Ishikawa (cell line): Measurements from ENCODE around the gene IL17C.

ENCODE experiments used
- CEBPB ChIP-seq: IDR thresholded peaks from 2 replicates; pipeline ENCODE4 v1.6.1; 2012
- CREB1 ChIP-seq: IDR thresholded peaks from 2 replicates; pipeline ENCODE4 v1.6.1; 2012; ENCODE audit warnings: low read depth
- EGR1 ChIP-seq: IDR thresholded peaks from 2 replicates; pipeline ENCODE4 v1.6.1; 2012
- EP300 ChIP-seq: IDR thresholded peaks from 2 replicates; pipeline ENCODE4 v1.6.1; 2012; ENCODE audit warnings: borderline replicate concordance
- FOXM1 ChIP-seq: IDR thresholded peaks from 2 replicates; pipeline ENCODE4 v1.6.1; 2012; ENCODE audit warnings: low read depth, borderline replicate concordance
- NFIC ChIP-seq: IDR thresholded peaks from 2 replicates; pipeline ENCODE4 v1.6.1; 2012
- RAD21 ChIP-seq: IDR thresholded peaks from 2 replicates; pipeline ENCODE4 v1.6.1; 2012; ENCODE audit warnings: low read depth
- TAF1 ChIP-seq: IDR thresholded peaks from 2 replicates; pipeline ENCODE4 v1.6.1; 2012; ENCODE audit warnings: low read depth, mild to moderate bottlenecking
- TCF12 ChIP-seq: IDR thresholded peaks from 2 replicates; pipeline ENCODE4 v1.6.1; 2012; ENCODE audit warnings: low read depth
- TEAD4 ChIP-seq: IDR thresholded peaks from 2 replicates; pipeline ENCODE4 v1.6.1; 2012
- YY1 ChIP-seq: IDR thresholded peaks from 2 replicates; pipeline ENCODE4 v1.6.1; 2012; ENCODE audit warnings: low read depth
- ZBTB7A ChIP-seq: IDR thresholded peaks from 2 replicates; pipeline ENCODE4 v1.6.1; 2012; ENCODE audit warnings: low read depth
- TF ChIP-seq, protein P1 (sequence below): IDR thresholded peaks from 2 replicates; pipeline ENCODE4 v1.6.1; 2012; ENCODE audit warnings: low read depth, mild to moderate bottlenecking
- TF ChIP-seq, protein P2 (sequence below): IDR thresholded peaks from 2 replicates; pipeline ENCODE4 v1.6.1; 2012
- TF ChIP-seq, protein P3 (sequence below): IDR thresholded peaks from 2 replicates; pipeline ENCODE4 v1.6.1; 2012

Gene IL17C

DNA sequence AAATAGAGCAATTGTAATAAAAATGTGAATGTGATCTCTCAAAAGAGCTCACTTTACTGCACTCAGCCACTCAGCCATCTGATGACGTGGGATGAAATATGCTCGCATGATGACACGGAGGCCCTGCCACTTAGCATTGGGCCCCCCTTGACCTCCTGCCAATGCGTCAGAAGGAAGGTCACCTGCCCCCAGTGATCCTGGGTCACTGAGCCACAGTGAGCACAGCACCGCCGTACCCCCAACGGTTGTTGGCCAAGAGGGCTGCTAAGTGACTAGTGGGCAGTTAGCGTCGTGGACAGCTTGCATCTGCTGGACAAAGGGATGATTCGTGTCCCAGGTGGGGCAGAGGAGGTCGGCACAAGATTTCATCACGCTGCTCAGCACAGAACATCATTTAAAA lies 45.3 kb upstream of the IL17C start:
- TF ChIP-seq YY1 = no peak
- no peak for TF ChIP-seq EP300
- no peak for TF ChIP-seq FOXM1
- TF ChIP-seq CREB1 = no peak

DNA sequence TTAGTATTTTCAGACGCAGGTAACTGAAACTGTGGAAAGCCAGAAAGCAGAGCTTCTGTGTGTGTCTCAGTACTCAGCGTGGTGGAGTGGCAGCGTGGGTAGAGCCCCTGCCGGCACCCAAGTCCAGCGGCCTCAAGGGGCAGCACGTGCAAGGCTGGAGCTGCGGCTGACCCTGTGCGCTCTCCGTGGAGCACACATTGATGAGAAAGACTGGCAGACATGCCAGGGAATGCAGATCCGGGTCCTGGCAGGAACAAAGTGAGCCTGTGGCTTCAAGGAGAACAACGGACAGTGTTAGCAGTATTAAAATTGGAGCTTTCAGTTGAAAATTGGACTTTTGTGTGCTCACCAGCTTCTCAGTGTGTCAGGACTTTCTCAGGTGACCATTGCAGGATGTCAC lies 44.9 kb upstream of the IL17C start:
- TF ChIP-seq, protein P1, sequence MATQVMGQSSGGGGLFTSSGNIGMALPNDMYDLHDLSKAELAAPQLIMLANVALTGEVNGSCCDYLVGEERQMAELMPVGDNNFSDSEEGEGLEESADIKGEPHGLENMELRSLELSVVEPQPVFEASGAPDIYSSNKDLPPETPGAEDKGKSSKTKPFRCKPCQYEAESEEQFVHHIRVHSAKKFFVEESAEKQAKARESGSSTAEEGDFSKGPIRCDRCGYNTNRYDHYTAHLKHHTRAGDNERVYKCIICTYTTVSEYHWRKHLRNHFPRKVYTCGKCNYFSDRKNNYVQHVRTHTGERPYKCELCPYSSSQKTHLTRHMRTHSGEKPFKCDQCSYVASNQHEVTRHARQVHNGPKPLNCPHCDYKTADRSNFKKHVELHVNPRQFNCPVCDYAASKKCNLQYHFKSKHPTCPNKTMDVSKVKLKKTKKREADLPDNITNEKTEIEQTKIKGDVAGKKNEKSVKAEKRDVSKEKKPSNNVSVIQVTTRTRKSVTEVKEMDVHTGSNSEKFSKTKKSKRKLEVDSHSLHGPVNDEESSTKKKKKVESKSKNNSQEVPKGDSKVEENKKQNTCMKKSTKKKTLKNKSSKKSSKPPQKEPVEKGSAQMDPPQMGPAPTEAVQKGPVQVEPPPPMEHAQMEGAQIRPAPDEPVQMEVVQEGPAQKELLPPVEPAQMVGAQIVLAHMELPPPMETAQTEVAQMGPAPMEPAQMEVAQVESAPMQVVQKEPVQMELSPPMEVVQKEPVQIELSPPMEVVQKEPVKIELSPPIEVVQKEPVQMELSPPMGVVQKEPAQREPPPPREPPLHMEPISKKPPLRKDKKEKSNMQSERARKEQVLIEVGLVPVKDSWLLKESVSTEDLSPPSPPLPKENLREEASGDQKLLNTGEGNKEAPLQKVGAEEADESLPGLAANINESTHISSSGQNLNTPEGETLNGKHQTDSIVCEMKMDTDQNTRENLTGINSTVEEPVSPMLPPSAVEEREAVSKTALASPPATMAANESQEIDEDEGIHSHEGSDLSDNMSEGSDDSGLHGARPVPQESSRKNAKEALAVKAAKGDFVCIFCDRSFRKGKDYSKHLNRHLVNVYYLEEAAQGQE = no peak
- TF ChIP-seq ZBTB7A (no peak), RAD21 (no peak), TAF1 (no peak), FOXM1 (no peak), EGR1 (no peak), CEBPB (no peak), NFIC (no peak), EP300 (no peak)
- TF ChIP-seq, protein P2, sequence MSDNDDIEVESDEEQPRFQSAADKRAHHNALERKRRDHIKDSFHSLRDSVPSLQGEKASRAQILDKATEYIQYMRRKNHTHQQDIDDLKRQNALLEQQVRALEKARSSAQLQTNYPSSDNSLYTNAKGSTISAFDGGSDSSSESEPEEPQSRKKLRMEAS = no peak

DNA sequence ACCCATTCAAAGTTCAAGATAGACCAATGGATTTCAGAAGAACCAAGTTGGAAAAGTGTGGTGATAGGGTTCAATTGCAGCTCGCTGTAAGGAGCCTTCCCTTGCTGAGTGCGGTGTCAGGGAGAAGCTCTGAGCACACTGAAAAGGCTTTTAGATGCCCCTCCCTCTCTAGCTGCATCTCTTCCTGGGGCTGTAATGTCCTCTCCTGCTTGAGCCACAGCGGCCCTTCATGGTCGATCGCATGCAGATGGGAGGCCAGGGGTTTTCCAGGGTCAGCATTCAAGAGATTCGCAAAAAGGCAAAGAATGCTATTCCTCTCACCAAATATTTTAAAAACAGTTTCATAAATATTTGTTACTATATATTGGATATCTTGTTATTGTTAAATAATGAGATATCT lies 44.5 kb upstream of the IL17C start:
- TF ChIP-seq EGR1 (no peak), CEBPB (no peak), TEAD4 (no peak), FOXM1 (no peak), NFIC (no peak), ZBTB7A (no peak)
- TF ChIP-seq, protein P3, sequence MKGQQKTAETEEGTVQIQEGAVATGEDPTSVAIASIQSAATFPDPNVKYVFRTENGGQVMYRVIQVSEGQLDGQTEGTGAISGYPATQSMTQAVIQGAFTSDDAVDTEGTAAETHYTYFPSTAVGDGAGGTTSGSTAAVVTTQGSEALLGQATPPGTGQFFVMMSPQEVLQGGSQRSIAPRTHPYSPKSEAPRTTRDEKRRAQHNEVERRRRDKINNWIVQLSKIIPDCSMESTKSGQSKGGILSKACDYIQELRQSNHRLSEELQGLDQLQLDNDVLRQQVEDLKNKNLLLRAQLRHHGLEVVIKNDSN = no peak

DNA sequence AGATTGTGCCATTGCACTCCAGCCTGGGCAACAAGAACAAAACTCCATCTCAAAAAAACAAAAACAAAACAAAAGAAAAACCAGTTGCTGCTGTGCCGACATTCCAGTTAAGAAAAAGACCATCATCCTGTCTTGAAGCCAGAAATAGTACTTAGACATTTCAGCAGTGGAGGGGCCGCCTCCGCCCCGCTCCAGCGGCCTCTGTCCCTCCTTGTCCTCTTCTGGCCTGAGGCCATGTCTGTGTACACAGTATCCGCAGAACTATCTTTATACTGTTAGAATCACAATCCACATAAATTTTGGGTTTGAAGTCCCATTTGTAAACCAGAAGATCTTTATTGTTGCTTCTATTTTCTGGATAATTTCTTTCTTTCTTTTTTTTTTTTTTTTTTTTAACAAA lies 43.3 kb upstream of the IL17C start:
- TF ChIP-seq YY1 (no peak), CEBPB (no peak), TEAD4 (no peak), TCF12 (no peak), FOXM1 (no peak), CREB1 (no peak), NFIC (no peak), RAD21 (no peak), EP300 (no peak), TAF1 (no peak), ZBTB7A (no peak), EGR1 (no peak)
- TF ChIP-seq, protein P2 = no peak
- TF ChIP-seq, protein P3 = no peak
- TF ChIP-seq, protein P1 = no peak

DNA sequence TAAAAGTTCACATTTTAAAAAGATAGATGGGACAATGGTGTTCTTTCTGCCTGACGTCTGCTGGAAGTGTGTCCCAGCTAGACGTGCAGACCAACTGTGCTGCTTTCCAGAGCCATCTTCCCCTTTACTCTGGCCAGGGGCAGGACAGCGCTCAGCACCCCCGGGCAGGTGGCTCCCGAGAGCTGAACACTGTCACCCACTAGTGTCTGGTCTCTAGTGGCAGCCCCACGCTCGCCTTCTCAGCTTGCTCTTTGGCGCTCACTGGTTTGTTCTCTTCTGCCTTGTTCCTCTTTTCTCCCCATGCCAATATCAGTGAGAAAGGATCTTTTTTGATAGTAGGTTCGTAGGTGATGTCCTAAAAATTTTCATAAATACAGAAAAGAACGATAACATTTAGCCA lies 42.5 kb upstream of the IL17C start:
- no peak for TF ChIP-seq RAD21
- TF ChIP-seq, protein P2 = no peak
- TF ChIP-seq CREB1 = no peak
- TF ChIP-seq, protein P3 = no peak
- TF ChIP-seq TCF12 = no peak
- TF ChIP-seq, protein P1 = no peak
- TF ChIP-seq YY1 = no peak
- no peak for TF ChIP-seq FOXM1
- no peak for TF ChIP-seq ZBTB7A
- TF ChIP-seq NFIC = no peak
- no peak for TF ChIP-seq TAF1
- TF ChIP-seq EP300 = no peak
- no peak for TF ChIP-seq CEBPB
- TF ChIP-seq EGR1 = no peak
